Measurements from ENCODE around the gene ZNF208.
"Not testable (repeated sequence)": the region's sequence is repeated elsewhere in the genome, so short reads cannot be mapped to it uniquely, and the experiment has no call there.

The ZNF208 gene

GRCh38 chr19:22010437-22011143 is at the start of gene ZNF208:
Gene ZNF208 (minus strand): TSS chr19:22010943. CDS start chr19:22010794, 149 bp downstream.
- peak; percentile 1 for DNase-seq

- no peak for DNase-seq
Measured at GRCh38 chr19:22052644-22053013, 41.9 kb upstream of the ZNF208 start.

GRCh38 chr19:22041151-22041550 is 30.4 kb upstream of the ZNF208 start:
- DNase-seq, result not testable (repeated sequence)

DNA sequence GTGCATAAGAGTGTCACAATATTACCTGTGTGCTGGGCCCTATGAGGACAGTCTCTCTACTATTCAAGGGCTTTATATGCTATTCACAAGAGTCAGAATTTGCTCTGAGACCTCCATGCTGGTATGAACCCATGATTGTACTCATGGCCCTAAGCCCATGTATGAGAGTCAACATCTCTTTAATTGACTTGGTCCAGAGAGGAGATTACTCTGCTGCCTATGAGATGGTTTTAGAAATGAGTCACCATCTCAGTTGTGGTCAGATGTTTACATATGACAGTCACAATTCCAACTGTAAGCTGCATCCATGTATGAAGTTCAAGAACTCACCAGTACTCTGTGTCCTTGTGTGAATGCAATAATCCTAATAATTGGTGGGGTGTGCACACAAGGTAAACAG is 19.9 kb upstream of the ZNF208 start:
- DNase-seq, result no peak

- DNase-seq, result no peak
Measured at GRCh38 chr19:22026687-22027086, 15.9 kb upstream of the ZNF208 start.

DNA sequence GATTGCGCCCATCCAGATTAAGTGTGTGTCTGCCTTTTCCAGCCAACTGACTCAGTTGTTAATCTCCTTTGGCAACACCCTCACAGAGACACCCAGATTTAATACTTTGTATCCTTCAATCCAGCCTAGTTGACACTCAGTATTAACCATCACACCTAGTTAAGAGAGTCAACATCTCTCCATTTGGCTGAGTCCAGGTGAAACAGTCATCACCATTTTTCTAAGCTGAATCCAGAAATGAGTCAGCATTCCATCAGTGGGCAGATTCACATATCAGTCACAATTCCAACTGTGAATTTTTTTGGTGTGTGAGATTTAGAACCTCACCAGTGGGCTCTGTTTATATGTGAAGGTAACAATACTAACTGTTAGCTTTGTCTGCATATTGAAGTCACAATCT is 14.8 kb upstream of the ZNF208 start:
- DNase-seq, result not testable (repeated sequence)

GRCh38 chr19:21970466-21970865 is 40.3 kb downstream of the ZNF208 start:
- no peak for DNase-seq

DNA sequence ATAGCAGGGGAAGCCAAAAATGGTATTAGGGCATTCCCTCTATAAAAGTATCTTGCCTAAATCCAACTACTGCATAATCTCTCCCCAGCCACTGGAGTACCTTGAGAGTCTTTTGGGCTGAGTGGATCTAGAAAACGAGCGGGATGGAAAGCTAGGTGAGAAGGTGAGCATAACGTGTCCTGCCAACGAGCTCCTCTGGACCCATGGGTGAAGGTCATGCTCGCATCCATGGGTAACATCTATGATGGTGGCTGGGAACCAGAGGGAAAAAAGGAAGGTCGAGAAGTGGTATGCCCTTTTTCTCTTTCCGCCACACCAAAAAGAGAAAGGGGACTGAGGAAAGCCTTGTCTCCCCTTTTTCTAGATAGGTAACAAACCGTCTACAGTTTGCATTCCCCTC is 63.0 kb downstream of the ZNF208 start:
- peak; percentile 1 for DNase-seq

DNA sequence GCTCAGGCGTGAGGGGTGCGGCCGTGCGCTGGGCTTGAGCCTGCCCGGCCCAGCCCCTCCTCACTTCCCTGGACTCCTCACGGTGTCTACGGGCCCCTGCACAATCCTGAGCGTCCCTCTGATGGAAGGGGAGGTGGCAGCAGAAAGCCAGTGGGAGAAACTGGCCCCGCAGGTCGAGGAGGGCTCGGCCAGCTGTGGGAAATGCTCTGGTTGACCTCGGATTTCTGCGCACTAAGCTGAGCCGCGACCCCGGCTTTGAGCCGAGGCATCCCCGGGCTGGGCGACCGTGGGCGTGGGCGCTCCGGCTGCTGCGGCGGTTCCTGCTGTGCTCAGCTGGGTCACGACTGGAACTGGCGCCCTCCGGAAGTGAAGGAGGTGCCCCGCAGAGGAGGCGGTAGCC is 70.1 kb downstream of the ZNF208 start:
- DNase-seq, result no peak

DNA sequence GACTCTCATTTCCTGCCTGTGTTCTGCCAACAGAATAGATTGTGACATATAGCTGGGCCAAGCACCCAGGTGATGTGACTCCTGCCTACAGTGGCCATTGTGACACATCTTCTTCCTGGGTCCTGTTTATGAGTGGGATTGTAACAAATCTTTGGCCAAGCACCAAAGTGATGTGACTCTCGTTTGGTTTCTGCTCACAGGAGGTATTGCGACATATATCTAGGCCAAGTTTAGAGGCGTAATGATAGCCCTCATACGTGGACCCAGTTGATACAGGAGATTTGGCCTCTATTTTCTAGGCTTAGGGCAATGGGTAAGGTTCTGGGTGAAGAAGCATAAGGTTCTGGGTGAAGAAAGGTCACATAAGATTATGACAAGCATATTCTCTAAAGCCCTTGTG is 76.2 kb downstream of the ZNF208 start:
- DNase-seq, result no peak

- DNase-seq, result no peak
Measured at GRCh38 chr19:21934131-21934530, 76.6 kb downstream of the ZNF208 start.

GRCh38 chr19:21922276-21922675 is 88.5 kb downstream of the ZNF208 start:
- no peak for DNase-seq

GRCh38 chr19:21921691-21922180 is 89.0 kb downstream of the ZNF208 start:
- DNase-seq, result no peak

DNA sequence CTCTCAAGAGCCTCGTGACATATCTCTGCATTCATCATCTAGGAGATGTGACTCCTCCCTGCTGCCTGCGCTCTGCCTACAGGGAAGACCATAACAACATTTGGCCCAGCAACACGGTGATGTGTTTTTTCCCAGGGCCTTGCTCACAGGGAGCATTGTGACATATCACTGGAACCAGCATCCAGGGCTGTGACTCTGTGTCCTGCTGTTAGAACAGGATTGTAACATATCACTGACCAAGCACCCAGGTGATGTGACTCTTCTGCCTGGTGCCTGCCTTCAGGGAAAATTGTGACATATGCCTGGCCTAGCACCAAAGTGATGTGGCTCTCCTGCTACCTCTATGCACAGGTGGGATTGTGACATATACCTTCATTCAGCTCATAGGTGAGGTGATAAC is 95.3 kb downstream of the ZNF208 start:
- DNase-seq, result no peak

DNA sequence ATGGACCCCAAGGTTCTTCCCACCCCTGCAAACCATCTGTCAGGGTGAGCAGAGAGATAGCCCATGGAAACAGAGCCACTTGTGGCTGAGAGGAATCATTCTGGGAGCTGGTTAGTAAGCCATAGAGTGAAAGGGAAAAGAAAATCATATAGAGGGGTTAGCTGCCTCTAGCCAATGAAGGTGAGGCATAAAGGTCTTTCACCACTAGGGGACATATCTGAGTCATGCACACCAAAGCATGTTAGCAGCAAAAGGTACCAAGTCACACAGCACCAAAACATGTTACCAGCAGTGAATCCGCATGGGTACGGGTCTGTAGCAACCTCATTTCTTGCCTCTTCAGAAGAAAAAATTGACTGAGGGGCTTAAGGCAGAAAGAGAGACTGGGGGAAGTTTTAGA is 98.1 kb downstream of the ZNF208 start:
- DNase-seq, result no peak

DNA sequence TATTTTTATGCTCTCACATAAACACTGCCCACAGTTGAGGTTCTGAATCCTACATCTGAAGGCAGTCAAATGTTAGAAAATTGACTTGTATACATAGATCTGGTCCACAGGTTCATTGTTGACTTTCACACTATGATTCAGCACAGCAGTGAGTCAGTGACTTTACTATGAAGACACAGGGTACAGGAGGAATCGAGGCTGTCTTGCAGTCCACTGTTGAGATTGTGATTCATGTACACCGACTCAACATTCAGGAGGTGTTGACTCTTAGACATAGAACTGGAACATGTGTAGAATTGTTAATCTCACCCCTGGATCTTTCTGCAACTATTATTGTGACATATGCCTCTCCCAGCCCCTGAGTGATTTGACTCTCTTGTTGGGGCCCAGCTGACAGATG is 100.4 kb downstream of the ZNF208 start:
- DNase-seq, result no peak

GRCh38 chr19:21908066-21908465 is 102.7 kb downstream of the ZNF208 start:
- DNase-seq, result no peak

- no peak for DNase-seq
Measured at GRCh38 chr19:21907516-21907915, 103.2 kb downstream of the ZNF208 start.

GRCh38 chr19:21902571-21902970 is 108.2 kb downstream of the ZNF208 start:
- no peak for DNase-seq

DNA sequence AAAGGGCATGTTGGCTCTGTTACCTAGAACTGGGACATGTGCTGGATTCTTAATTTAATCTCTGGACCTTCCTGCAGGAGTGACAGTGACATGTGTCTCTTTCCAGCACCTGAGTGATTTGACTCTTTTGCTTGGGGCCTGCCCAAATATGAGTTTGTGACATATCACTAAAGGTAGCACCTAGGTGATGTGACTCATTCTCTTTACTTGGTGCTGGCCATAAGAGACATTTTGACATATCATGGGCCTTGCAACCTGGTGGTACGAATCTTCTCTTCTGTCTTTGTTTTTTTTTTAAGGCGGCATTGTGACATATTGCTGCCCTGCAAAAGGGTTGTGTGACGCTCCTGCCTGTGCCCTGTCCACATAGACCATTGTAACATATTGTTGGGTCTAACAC is 108.9 kb downstream of the ZNF208 start:
- DNase-seq, result no peak

DNA sequence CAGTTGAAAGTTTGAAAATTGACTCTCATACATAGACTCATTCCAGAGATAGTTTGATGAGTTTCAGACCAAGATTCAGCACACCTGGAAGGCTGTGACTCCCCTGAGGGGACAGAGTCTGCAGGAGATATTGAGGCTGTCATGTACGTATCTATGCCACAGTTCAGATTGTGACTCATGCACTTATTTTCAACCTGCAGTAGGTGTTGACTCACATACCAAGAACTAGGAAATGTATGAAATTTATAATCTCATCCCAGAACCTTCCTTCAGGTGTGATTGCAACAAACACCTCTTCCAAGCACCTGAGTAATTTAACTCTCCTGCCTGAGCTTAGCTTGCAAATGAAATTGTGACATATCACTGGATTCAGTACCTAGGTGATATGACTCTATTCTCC is 110.3 kb downstream of the ZNF208 start:
- DNase-seq, result no peak

DNA sequence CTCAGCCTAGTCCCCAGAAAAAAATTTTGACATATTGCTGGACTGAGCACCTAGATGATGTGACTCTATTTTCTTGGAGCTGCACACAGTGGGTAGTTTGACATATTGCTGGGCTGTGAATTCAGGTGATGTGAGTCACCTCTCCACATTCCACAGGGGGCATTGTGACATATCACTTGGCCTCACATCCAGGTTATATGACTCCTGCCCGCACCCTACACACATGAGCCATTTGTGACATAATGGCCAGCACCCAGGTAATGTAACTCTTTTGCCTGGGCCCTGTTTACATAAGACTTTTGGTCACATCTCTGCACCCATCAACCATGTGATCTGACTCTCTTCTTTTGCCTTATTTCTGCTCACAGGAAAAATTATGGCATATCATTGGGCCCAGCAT is 119.7 kb downstream of the ZNF208 start:
- DNase-seq, result no peak

DNA sequence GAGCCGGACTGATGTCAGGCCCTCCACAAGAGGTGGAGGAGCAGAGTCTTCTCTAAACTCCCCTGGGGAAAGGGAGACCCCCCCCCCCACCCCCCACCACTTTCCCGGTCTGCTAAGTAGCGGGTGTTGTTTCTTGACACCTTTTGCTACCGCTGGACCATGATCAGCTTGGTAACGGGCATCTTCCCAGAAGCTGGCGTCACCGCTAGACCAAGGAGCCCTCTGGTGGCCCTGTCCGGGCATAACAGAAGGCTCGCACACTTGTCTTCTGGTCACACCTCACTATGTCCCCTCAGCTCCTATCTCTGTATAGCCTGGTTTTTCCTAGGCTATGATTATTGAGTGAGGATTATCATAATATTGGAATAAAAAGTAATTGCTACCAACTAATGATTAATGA is 120.7 kb downstream of the ZNF208 start:
- peak; percentile 15 for DNase-seq

GRCh38 chr19:21885516-21885915 is 125.2 kb downstream of the ZNF208 start:
- not testable (repeated sequence) for DNase-seq

DNA sequence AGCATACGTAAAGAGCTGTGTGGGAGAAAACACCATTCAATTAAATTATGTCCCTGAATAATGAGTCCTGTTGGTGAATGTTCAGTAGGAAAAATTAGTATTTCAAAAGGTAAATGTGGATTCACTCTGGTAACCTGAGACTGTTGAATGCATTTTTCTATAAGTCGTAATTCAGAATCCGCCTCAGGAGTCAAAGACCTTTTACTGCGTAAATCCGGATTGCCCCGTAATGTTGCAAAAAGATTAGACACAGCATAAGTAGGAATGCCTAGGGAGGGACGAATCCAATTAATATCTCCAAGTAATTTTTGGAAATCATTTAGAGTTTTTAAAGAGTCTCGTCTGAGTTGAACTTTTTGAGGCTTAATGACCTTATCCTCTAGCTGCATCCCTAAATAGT is 126.0 kb downstream of the ZNF208 start:
- not testable (repeated sequence) for DNase-seq
